SJCRH30 (cell line): ENCODE measurements around the gene CAMTA1. TPM values are rescaled to one million over a fixed set of nuclear protein-coding genes. Genes with fewer than 3 reads are reported as not detected.

Source experiments
- DNase-seq, 2 experiments: peaks; one replicate each; pipeline ENCODE4 v3.0.0-alpha.2; 2015 to 2020
- H3K27ac ChIP-seq: fragments of 250-450 bp; sonication (Bioruptor Pico); 2 replicates; pipeline ENCODE4 v1.5.1; 2020; ENCODE audit warnings: mild to moderate bottlenecking, moderate library complexity
- H3K27me3 ChIP-seq: fragments of 250-450 bp; sonication (Bioruptor Pico); 2 replicates; pipeline ENCODE4 v1.5.1; 2020; ENCODE audit warnings: mild to moderate bottlenecking, moderate library complexity
- H3K36me3 ChIP-seq: fragments of 250-450 bp; sonication (Bioruptor Pico); 2 replicates; pipeline ENCODE4 v1.5.1; 2020; ENCODE audit warnings: mild to moderate bottlenecking, moderate library complexity
- H3K4me1 ChIP-seq: fragments of 250-450 bp; sonication (Bioruptor Pico); 2 replicates; pipeline ENCODE4 v1.5.1; 2020; ENCODE audit warnings: mild to moderate bottlenecking, moderate library complexity
- H3K4me3 ChIP-seq: fragments of 250-450 bp; sonication (Bioruptor Pico); 2 replicates; pipeline ENCODE4 v1.5.1; 2020; ENCODE audit warnings: mild to moderate bottlenecking, moderate library complexity
- H3K9me3 ChIP-seq: fragments of 250-450 bp; sonication (Bioruptor Pico); replicated peaks from 2 replicates; pipeline ENCODE4 v1.5.1; 2020; ENCODE audit warnings: mild to moderate bottlenecking, moderate library complexity
- total RNA-seq: library from RNA; depleted of rRNA; stranded (reverse); fragments of >200 nt; shearing (Covaris generic); gene quantifications from 2 replicates; pipeline ENCODE4 v1.2.3, GENCODE V29; 2014; rRNA removed

Gene CAMTA1
- total RNA-seq, 1 experiment from 2014 or later, result 153 TPM

DNA sequence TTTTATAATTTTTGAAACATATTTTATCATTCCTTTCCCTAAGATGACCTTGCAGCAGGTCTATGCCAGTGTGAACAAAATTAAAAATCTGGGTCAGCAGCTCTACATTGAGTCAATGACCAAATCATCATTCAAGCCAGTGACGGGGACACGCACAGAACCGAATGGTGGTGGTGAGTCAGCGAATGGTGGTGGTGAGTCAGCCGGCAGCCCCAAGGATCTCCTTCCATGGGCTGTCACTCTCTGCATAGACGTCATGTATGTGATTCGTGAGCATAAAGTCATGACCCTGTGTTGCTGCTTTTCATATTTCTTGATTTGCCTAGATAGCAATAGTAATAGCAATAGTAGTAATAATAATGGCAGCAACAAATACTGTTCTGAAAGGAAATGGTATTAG is 1025.1 kb downstream of the CAMTA1 start:
- no peak for DNase-seq
- peaks cover 13% of the 10 kb centered on the region for H3K9me3 ChIP-seq
- H3K4me3 ChIP-seq, result no peak overlapping the region
- H3K27me3 ChIP-seq, result no peaks in the 10 kb centered on the region
- H3K4me1 ChIP-seq, result no peaks in the 10 kb centered on the region
- H3K27ac ChIP-seq, result no peak overlapping the region
- no peaks in the 10 kb centered on the region; the same call in 1 of the 2 replicates for H3K36me3 ChIP-seq

GRCh38 chr1:7811476-7811875 is 1026.2 kb downstream of the CAMTA1 start:
- no peak overlapping the region for H3K27ac ChIP-seq
- H3K4me1 ChIP-seq, result no peaks in the 10 kb centered on the region
- H3K9me3 ChIP-seq, result peaks cover 13% of the 10 kb centered on the region
- DNase-seq, result no peak
- no peaks in the 10 kb centered on the region; the same call in 1 of the 2 replicates for H3K36me3 ChIP-seq
- no peak overlapping the region for H3K4me3 ChIP-seq
- no peaks in the 10 kb centered on the region for H3K27me3 ChIP-seq

DNA sequence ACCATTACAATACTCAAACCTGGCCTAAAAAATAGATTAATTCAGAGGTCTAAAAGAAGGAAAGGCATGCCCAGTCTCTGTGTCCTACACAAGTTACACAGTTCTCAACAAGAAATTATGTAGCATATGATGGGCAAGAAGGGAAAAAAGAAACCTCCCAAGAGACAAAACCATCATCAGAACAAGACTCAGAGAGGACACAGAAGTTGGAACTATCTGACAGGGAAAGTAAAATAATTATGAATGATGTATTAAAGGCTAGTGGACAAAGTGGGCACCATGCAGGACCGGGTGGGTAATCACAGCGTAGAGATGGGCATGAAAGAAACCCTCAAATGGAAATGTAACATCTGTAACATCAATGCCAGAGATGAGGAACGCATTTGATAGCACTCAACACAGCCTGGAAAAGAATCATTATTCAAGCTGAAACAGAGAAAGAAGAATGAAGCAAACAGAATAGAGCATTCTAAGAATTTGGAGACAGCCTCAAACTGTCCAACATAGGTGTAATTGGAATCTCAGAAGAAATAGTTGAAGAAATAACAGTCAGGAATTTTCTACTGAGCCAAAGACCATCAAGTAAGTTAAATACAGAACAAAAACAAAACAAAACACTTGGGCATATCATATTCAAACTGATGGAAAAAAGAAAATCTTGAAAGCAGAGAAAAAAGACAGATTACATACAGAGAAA is 1028.6 kb downstream of the CAMTA1 start:
- DNase-seq, result no peak
- H3K27ac ChIP-seq, result no peak overlapping the region
- no peaks in the 10 kb centered on the region for H3K27me3 ChIP-seq
- H3K36me3 ChIP-seq, result no peaks in the 10 kb centered on the region; the same call in 1 of the 2 replicates
- H3K9me3 ChIP-seq, result peaks cover 13% of the 10 kb centered on the region
- H3K4me3 ChIP-seq, result no peak overlapping the region
- no peaks in the 10 kb centered on the region for H3K4me1 ChIP-seq

Other genes starting within 250 kb of the CAMTA1 start
- 63.5 and 64.7 TPM in 2 replicates for gene NOL9, start 230.9 kb upstream of the CAMTA1 start, total RNA-seq
- 0.14 and 0.20 TPM in 2 replicates for gene TAS1R1, start 230.1 kb upstream of the CAMTA1 start, total RNA-seq
- 14.6 and 25.2 TPM in 2 replicates for gene ZBTB48, start 205.5 kb upstream of the CAMTA1 start, total RNA-seq
- gene KLHL21, start 182.6 kb upstream of the CAMTA1 start, total RNA-seq, result 44.8 and 45.0 TPM in 2 replicates
- gene PHF13, start 171.7 kb upstream of the CAMTA1 start, total RNA-seq, result 24.5 and 25.0 TPM in 2 replicates
- 35.5 and 36.5 TPM in 2 replicates for gene THAP3, start 160.6 kb upstream of the CAMTA1 start, total RNA-seq
- gene DNAJC11, start 83.6 kb upstream of the CAMTA1 start, total RNA-seq, result 76.6 and 84.5 TPM in 2 replicates